ENCODE measurements around the gene TBX6. TPM values are rescaled to one million over a fixed set of nuclear protein-coding genes. Genes with fewer than 3 reads are reported as not detected.

The TBX6 gene
- total and polyA plus RNA-seq, 2 of the 4 experiments (the other 2 are of a cell fraction): 0.10 TPM; not detected in 1

GRCh38 chr16:30065102-30065942 is 26.4 kb downstream of the TBX6 start, which contains the start of gene ALDOA:
TSS of gene ALDOA (plus strand) at chr16:30065760. CDS start at chr16:30066898, 1,138 bp downstream.
- Histone ChIP-seq H3K4me2 (ENCODE audit: low read depth, low read length) (peak within 1 kb of the TSS; percentile 96), H3K27me3 (ENCODE audit: control insufficient read depth, insufficient read depth, low read length) (no peaks in the 10 kb centered on the region), H3K4me3 (ENCODE audit: insufficient read depth, low read depth, low read length) (peak within 1 kb of the TSS; percentile 85), H4K91ac (ENCODE audit: insufficient read depth, low read depth, low read length) (peak within 1 kb of the TSS; percentile 99), H3K56ac (ENCODE audit: extremely low read depth, insufficient read depth, low read length) (peak within 1 kb of the TSS; percentile 94), H2AK9ac (replicated peaks; ENCODE audit: low read depth, low read length, poor library complexity) (peak within 1 kb of the TSS; percentile 100), H2AFZ (replicated peaks; ENCODE audit: low read length, poor library complexity) (peak within 1 kb of the TSS; percentile 99), H3K9ac (ENCODE audit: low read depth, low read length) (peak within 1 kb of the TSS; percentile 96), H3K9me1 (ENCODE audit: insufficient read depth, low read length) (peaks cover 28% of the 10 kb centered on the region), H4K5ac (ENCODE audit: low read depth, low read length) (peak within 1 kb of the TSS; percentile 98), H3K4me1 (ENCODE audit: control insufficient read depth, insufficient read depth, low read length) (peaks cover 37% of the 10 kb centered on the region), H4K8ac (ENCODE audit: low read depth in 2 of 2, low read length in 2 of 2) (peak within 1 kb of the TSS; percentile 86 to 99), H4K20me1 (ENCODE audit: insufficient read depth, low read length) (peaks cover 47% of the 10 kb centered on the region), H3K79me1 (ENCODE audit: low read depth in 1 of 2, low read length in 2 of 2) (peaks cover 22 to 53% of the 10 kb centered on the region in 2 experiments; a peak in 3 of 4 replicates), H2BK20ac (ENCODE audit: low read depth, low read length) (no peak within 1 kb of the TSS), H3K4ac (ENCODE audit: low read depth, low read length) (peak within 1 kb of the TSS; percentile 100), H3K9me3 (ENCODE audit: control insufficient read depth, insufficient read depth, low read length) (no peaks in the 10 kb centered on the region), H2AK5ac (ENCODE audit: low read depth, low read length) (peak within 1 kb of the TSS; percentile 98), H2BK120ac (ENCODE audit: low read depth, low read length) (peak within 1 kb of the TSS; percentile 98), H2BK15ac (ENCODE audit: low read depth, low read length) (peak within 1 kb of the TSS; percentile 78; the same call in 2 of the 3 replicates), H3K23ac (ENCODE audit: low read depth, low read length) (peak within 1 kb of the TSS; percentile 99), H3K14ac (replicated peaks; ENCODE audit: low read depth, low read length) (peak within 1 kb of the TSS; percentile 100), H2BK5ac (ENCODE audit: low read depth, low read length, poor library complexity, severe bottlenecking) (peak within 1 kb of the TSS; percentile 99), H3K18ac (ENCODE audit: low read depth, low read length) (peak within 1 kb of the TSS; percentile 93), H3K27ac (ENCODE audit: insufficient read depth, low read length) (peak within 1 kb of the TSS; percentile 99), H3K36me3 (ENCODE audit: control insufficient read depth, insufficient read depth, low read length) (peaks cover 36% of the 10 kb centered on the region)
- CTCF ChIA-PET: interaction anchor here (0.6 to 1.0 kb wide), 2 partner anchors 10 to 200 kb away, joined by 3 read pairs; no protein-coding TSS in a partner anchor
- peak; percentile 98 for DNase-seq
- peak; percentile 88 for ATAC-seq (ENCODE audit: low read depth)
- BruUV-seq (replicated peaks): no TSS peak
- dilution Hi-C loops (cut with HindIII; ENCODE audit: low sequenced_read_pairs, unreplicated experiment) (no loop called here), in situ Hi-C loops (cut with MboI; ENCODE audit: low sequenced_read_pairs) (no loop called here), intact Hi-C loops (cut with micrococcal nuclease) (no loop called here)
- POLR2A ChIA-PET (ENCODE audit: unreplicated experiment): interaction anchor here (0.6 to 1.3 kb wide), 3 partner anchors 10 to 12 kb away, joined by 4 to 6 read pairs (median 4); a partner anchor contains a TSS
- TF ChIP-seq MXI1 (IDR thresholded peaks at IDR 0.05; ENCODE audit: borderline replicate concordance, low read depth, low read length): peak; percentile 73; the same call in 1 of the 2 replicates
- TF ChIP-seq RFX5 (IDR thresholded peaks at IDR 0.05; ENCODE audit: low read depth, low read length): no peak
- peak; percentile 53 for TF ChIP-seq MAFK (IDR thresholded peaks at IDR 0.05; ENCODE audit: low read depth, low read length)
- peak; percentile 99 for TF ChIP-seq POLR2A (IDR thresholded peaks at IDR 0.05; ENCODE audit: low read depth, low read length)
- peak; percentile 61; the same call in 1 of the 2 replicates for TF ChIP-seq CHD1 (IDR thresholded peaks at IDR 0.05; ENCODE audit: low read depth, low read length)
- TF ChIP-seq USF2 (IDR thresholded peaks at IDR 0.05; ENCODE audit: low read depth, low read length): 0 out of 2 replicates have a peak, but pooled peaks have one; percentile 6
- TF ChIP-seq MAZ (IDR thresholded peaks at IDR 0.05; ENCODE audit: borderline replicate concordance, low read depth, low read length): peak; percentile 92
- peak; percentile 81; the same call in 1 of the 2 replicates for TF ChIP-seq FOS (IDR thresholded peaks at IDR 0.05; ENCODE audit: low read depth, low read length)
- TF ChIP-seq NFE2L2 (IDR thresholded peaks at IDR 0.05; ENCODE audit: low read depth, low read length): peak; percentile 96
- no peak for TF ChIP-seq RCOR1 (IDR thresholded peaks at IDR 0.05; ENCODE audit: insufficient replicate concordance, low read length)
- no peak for TF ChIP-seq RAD21 (IDR thresholded peaks at IDR 0.05; ENCODE audit: low read length)
- 2% methylated on average over 49 of the region's 99 CpGs; no CpG with 5 or more reads in 1 of the 2 experiments for WGBS, 2 experiments (ENCODE audit: extremely low coverage in 2 of 2, insufficient read length in 1 of 2)
